ENCODE measurements around the gene PELI2. TPM values are rescaled to one million over a fixed set of nuclear protein-coding genes. Genes with fewer than 3 reads are reported as not detected.

PELI2 gene
- total RNA-seq, 1 experiment from 2014 or later: 10.0 TPM

DNA sequence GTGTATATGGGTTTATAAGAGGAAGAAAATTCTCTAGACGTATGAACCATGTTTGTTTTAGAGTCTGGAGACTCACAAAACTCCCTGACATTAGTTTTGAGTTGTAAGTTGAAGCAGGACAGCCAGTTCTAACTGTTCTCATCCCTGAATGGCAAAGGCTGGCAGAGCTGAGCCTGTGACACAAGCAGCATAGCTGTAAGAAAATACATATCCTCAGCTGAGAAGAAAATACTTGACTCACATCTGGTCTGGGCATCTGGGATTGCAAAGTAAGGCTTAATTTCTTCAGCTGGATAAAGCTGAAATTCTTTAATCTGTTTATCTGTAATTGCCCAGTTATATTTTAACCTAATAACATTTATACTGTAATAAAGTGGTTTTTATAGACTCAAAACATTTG is 156.3 kb downstream of the PELI2 start:
- H3K4me1 ChIP-seq (replicated peaks; ENCODE audit: insufficient read depth): no peaks in the 10 kb centered on the region
- ChIA-PET CTCF (no interaction called here), POLR2A (ENCODE audit: unreplicated experiment) (no interaction called here)
- no peaks in the 10 kb centered on the region for H3K79me2 ChIP-seq (ENCODE audit: low read depth)
- no peak for DNase-seq
- no TSS peak for BruUV-seq (replicated peaks)
- H3K9me3 ChIP-seq (ENCODE audit: insufficient read depth, low read depth): no peaks in the 10 kb centered on the region
- H3F3A ChIP-seq (ENCODE audit: insufficient read depth, low read depth): no peaks in the 10 kb centered on the region
- no peaks in the 10 kb centered on the region for H3K27me3 ChIP-seq (ENCODE audit: insufficient read depth, low read depth)
- no peaks in the 10 kb centered on the region for H3K36me3 ChIP-seq (ENCODE audit: low read depth)
- H3K27ac ChIP-seq: no peak overlapping the region
- no peaks in the 10 kb centered on the region for H3K9me2 ChIP-seq (ENCODE audit: insufficient read depth)
- no peak overlapping the region for H2AFZ ChIP-seq
- TF ChIP-seq EZH2 (IDR thresholded peaks at IDR 0.05; ENCODE audit: low read depth) (no peak), CTCF (conservative IDR thresholded peaks at IDR 0.05) (no peak)
- no peaks in the 10 kb centered on the region for H4K20me1 ChIP-seq (ENCODE audit: insufficient read depth)
- no peak overlapping the region for H3K4me2 ChIP-seq
- H3K4me3 ChIP-seq: no peak overlapping the region
- intact Hi-C loops (cut with micrococcal nuclease; ENCODE audit: unreplicated experiment): no loop called here

- Histone ChIP-seq H3K9me2 (ENCODE audit: insufficient read depth) (no peaks in the 10 kb centered on the region), H3K9me3 (ENCODE audit: insufficient read depth, low read depth) (no peaks in the 10 kb centered on the region), H3K4me1 (replicated peaks; ENCODE audit: insufficient read depth) (no peaks in the 10 kb centered on the region), H3F3A (ENCODE audit: insufficient read depth, low read depth) (no peaks in the 10 kb centered on the region), H2AFZ (no peak overlapping the region), H3K27me3 (ENCODE audit: insufficient read depth, low read depth) (no peaks in the 10 kb centered on the region), H4K20me1 (ENCODE audit: insufficient read depth) (no peaks in the 10 kb centered on the region), H3K36me3 (ENCODE audit: low read depth) (no peaks in the 10 kb centered on the region), H3K4me2 (no peak overlapping the region), H3K79me2 (ENCODE audit: low read depth) (no peaks in the 10 kb centered on the region), H3K4me3 (no peak overlapping the region), H3K27ac (no peak overlapping the region)
- BruUV-seq (replicated peaks): no TSS peak
- intact Hi-C loops (cut with micrococcal nuclease; ENCODE audit: unreplicated experiment): no loop called here
- DNase-seq: no peak
- ChIA-PET POLR2A (ENCODE audit: unreplicated experiment) (no interaction called here), CTCF (no interaction called here)
- TF ChIP-seq EZH2 (IDR thresholded peaks at IDR 0.05; ENCODE audit: low read depth): no peak
- no peak for TF ChIP-seq CTCF (conservative IDR thresholded peaks at IDR 0.05)
These were observed 157.9 kb downstream of the PELI2 start for GRCh38 chr14:56276108-56276507.

DNA sequence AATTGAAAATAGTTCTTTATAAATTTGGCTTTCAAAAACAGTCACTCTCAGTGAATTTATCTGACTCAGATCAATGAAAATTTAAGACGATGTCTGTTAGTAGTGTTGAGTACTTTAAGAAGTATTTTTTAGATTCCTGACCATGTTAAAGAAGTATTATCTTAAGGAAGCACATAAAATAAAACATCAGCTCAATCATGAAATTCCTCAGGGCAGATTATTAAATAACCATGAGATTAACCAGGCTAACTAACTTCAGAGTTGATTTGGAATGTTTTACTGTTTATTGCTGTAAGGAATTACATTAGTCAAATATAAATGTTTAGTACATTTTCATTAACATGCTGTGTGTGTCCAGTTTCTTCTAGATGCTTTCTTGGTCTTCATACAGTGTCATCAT is 160.2 kb downstream of the PELI2 start:
- TF ChIP-seq EZH2 (IDR thresholded peaks at IDR 0.05; ENCODE audit: low read depth) (no peak), CTCF (conservative IDR thresholded peaks at IDR 0.05) (no peak)
- intact Hi-C loops (cut with micrococcal nuclease; ENCODE audit: unreplicated experiment): no loop called here
- Histone ChIP-seq H3F3A (ENCODE audit: insufficient read depth, low read depth) (no peaks in the 10 kb centered on the region), H3K9me2 (ENCODE audit: insufficient read depth) (no peaks in the 10 kb centered on the region), H3K36me3 (ENCODE audit: low read depth) (no peaks in the 10 kb centered on the region), H4K20me1 (ENCODE audit: insufficient read depth) (no peaks in the 10 kb centered on the region), H3K27me3 (ENCODE audit: insufficient read depth, low read depth) (no peaks in the 10 kb centered on the region), H3K4me3 (no peak overlapping the region), H2AFZ (no peak overlapping the region), H3K79me2 (ENCODE audit: low read depth) (no peaks in the 10 kb centered on the region), H3K4me1 (replicated peaks; ENCODE audit: insufficient read depth) (no peaks in the 10 kb centered on the region), H3K9me3 (ENCODE audit: insufficient read depth, low read depth) (no peaks in the 10 kb centered on the region), H3K27ac (no peak overlapping the region), H3K4me2 (no peak overlapping the region)
- DNase-seq: no peak
- CTCF ChIA-PET: no interaction called here
- POLR2A ChIA-PET (ENCODE audit: unreplicated experiment): no interaction called here
- no TSS peak for BruUV-seq (replicated peaks)

Data from PC-9 (cell line).